NAMALWA (cell line): ENCODE results near the gene TMSB4X.
"Not testable (repeated sequence)": the region's sequence is repeated elsewhere in the genome, so short reads cannot be mapped to it uniquely, and the experiment has no call there.

Experiments used
- DNase-seq: peaks from one replicate; pipeline ENCODE4 v3.0.0-alpha.2; 2015; ENCODE audit warnings: low spot score

Gene TMSB4X

DNA sequence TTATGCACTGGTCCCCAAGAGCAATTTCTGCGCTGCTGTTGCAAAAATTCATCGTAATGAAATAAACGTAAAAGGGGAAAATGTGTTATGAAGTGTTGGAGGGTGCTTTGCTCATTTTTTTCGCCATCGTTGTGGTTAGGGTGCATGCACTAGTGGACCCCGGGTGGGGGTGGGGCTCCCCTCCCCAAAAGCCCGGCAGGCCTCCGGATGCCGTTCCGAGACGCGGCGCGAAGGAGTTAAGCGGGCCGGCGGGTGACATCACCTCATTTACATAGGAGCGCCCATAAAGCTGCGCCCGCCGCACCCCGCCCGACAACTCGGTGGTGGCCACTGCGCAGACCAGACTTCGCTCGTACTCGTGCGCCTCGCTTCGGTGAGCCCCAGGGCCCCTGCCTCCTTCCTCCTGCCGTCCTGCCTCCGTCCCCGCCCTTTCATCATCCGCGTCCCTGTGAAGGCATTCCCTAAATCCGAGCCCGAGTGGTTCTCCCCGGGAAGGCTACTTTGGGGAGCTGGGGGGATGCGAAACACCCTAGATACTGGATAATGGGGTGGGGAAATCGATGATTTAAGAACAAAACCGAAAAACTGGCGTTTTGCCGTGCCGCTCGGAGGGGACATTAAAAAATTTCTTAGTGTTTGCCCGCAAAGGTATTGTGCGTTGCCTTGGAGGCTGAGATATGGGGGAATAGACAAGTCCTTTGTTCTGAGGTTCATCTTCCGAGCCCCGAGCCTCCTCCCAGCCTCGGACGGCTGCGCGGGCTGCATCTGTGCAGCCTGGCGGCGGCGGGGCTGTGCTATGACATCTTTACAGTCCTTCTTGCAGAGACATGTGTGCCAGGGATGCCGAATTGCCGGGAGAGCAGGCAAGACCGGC, at the start of gene TMSB4X:
Gene TMSB4X (plus strand): TSS at position 315 of the 874 bp plus-strand sequence.
- DNase-seq: peak; percentile 81

DNA sequence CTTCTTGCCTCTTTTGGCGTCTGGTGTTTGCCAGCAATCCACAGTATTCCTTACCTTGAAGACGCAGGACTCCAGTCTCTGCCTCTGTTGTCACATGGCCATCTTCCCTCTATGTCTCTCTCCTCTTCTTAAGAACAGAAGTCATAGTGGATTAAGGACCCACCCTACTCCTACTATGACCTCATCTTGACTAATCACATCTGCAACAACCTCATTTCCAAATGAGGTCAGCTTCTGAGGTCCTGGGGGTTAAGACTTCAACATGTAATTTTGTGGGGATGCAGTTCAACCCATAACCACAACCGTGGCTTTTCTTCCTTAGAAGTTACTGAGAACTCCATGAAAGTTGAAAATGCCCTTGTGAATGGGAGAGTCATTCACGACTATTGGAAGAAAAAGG, 45.2 kb upstream of the TMSB4X start:
- DNase-seq: no peak

DNA sequence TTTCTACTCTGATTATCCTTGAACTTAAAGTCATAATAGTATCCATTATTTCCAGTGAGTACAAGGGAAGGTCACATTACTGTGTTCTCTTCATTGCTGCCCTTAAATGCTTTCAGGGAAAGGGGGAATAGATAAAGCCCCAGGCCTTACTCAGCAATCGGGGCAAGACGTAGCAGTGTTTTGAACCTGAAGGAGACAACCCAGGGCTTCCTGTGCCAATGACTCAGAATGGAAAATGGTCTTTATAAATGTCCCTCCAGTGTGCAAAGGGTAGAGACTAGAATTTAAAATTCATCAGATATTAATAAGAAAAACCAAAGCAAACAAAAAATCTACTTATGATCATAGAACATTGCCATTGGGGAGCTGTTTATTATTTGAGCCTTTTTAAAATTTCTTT, 44.8 kb upstream of the TMSB4X start:
- DNase-seq: no peak

DNA sequence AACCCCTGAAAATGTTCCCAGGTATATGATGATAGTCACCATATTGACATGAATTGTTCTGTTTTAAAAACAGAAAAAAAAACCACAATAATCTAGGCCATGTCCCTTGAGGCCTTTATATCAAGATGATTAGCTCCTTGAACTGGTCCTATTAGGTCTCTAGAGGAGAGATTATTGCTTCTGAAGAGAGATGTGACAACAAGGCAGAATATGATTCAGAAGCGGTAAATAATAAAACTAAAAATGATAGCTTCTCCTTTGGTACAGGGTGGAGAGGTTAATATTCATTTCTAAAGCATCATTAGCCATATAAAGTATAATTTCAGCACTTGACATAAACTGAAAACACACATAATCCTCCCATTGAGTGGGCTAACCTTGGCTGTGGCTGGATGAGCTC, 42.7 kb upstream of the TMSB4X start:
- no peak for DNase-seq

DNA sequence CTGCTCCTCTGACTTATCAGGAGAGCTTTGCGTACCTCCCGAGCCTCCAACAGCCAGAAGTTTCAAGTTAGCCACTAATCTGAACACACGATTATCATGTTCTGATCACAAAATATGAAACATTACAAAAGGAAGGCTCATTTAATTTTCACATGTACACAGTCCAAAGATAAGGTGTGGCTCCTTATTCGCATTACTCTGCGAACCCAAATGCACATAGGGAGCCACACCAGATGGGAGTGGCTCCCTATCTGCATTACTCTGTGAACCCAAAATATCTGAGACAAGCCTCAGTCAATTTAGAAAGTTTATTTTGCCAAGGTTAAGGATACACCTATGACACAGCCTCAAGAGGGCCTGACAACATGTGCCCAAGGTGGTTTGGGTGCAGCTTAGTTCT, 40.1 kb upstream of the TMSB4X start:
- no peak for DNase-seq

DNA sequence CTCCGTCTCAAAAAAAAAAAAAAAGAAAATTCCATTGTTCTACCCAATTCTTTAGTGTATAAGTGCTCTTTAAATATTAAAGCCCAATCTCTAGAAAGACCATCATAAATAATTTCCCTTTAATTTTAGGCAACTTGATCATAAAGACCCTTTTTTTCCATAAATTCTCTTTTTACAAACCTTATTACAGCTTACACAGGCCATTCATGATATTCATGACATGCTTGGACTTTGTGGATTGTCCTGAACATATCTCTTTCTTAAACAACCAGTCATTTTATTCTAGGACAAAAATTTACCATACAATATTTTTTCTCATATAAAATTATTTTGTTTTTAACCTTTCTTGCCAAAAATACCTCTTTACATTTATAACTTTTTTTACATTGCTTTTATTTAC, 38.0 kb upstream of the TMSB4X start:
- DNase-seq: no peak

DNA sequence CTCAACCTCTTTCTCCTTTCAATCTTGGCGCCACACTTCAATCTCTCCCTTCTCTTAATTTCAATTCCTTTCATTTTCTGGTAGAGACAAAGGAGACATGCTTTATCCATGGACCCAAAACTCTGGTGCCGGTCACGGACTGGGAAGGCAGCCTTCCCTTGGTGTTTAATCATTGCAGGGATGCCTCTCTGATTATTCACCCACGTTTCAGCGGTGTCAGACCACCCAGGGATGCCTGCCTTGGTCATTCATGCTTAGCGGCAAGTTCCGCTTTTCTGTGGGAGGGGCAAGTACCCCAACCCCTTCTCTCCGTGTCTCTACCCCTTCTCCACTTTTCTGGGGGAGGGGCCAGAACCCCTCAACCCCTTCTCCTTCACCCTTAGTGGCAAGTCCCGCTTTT, 34.4 kb upstream of the TMSB4X start:
- DNase-seq: not testable (repeated sequence)

DNA sequence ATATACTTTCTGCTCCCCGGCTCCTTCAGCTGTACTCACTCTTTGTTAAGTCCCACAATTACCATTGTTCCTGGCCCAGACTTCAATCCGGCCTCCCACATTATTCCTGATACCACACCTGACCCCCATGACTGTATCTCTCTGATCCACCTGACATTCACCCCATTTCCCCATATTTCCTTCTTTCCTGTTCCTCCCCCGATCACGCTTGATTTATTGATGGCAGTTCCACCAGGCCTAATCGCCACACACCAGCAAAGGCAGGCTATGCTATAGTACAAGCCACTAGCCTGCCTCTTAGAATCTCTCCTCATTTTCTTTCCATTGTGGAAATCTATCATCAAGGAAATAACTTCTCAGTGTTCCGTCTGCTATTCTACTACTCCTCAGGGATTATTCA, 31.3 kb upstream of the TMSB4X start:
- not testable (repeated sequence) for DNase-seq

DNA sequence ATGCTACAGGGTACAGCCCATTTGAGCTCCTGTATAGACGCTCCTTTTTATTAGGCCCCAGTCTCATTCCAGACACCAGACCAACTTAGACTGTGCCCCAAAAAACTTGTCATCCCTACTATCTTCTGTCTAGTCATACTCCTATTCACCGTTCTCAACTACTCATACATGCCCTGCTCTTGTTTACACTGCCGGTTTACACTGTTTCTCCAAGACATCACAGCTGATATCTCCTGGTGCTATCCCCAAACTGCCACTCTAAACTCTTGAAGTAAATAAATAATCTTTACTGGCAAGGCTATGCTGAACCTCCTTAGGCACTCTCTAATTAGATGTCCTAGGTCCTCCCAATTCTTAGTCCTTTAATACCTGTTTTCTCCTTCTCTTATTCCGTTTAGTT, 30.5 kb upstream of the TMSB4X start:
- not testable (repeated sequence) for DNase-seq

DNA sequence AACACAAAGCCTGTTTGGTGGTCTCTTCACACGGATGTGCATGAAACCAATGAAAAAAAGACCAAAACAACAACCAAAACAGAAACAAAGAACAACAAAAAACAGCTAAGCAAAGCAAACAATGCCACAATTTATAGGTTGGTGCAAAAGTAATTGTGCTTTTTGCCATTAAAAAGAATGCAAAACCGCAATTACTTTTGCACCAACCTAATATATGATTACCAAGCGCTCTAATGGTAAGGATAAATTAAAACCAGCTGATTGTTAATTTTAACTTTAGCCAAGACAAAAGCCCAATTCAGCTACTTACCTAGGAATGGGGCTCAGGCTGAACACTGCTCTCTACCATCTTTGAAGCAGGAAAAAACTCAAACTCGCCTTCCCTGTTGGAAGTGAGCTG, 29.4 kb upstream of the TMSB4X start:
- DNase-seq: no peak

DNA sequence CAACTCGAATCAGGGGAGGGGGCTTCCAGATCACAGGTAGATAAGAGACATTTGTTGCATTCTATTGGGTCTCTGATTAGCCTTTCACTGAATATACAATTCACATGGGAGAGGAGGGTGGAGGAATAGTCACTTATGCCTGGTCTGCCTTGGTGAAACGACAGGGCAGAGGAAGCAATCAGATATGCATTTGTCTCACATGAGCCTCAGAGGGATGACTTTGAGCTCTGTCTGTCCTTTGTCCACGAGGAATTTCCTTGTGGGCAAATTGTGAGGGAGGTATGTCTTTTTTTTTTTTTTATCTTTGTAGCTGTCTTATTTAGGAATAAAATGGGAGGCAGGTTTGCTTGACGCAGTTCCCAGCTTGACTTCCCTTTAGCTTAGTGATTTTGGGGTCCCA, 28.5 kb upstream of the TMSB4X start:
- no peak for DNase-seq

DNA sequence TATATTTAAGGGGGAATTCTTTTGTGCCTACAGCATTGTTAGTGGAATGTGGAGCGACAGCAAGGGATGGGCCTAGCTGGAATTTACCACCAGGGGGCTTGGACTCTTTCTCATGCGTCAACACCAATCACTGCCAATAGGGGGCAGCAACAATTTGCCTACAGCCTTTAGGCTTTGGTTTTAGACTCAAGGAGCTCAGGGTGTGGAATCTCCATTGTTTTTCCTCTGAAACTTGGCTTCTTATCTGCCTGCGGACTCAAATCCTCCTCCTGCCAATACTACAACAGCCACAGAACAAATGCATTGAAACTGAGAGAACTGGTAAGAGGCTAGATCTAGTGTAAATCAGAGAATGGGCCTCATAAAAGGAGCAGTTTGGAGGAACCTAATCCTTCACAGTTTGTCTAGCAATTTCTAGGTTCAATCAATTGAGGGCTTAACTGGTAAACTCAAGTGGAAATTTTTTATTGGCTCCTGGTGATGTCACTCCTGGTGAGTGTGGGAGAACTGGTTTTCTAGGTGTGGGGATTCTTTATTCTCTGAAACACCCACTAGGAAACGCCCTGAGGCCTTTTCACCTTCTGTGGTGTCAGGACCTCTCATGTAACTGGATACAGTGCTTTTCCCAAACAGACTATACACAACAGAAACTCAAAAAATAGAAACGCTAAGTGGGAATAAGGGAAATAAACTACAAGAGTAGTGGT, 27.9 kb upstream of the TMSB4X start:
- DNase-seq: peak; percentile 80

DNA sequence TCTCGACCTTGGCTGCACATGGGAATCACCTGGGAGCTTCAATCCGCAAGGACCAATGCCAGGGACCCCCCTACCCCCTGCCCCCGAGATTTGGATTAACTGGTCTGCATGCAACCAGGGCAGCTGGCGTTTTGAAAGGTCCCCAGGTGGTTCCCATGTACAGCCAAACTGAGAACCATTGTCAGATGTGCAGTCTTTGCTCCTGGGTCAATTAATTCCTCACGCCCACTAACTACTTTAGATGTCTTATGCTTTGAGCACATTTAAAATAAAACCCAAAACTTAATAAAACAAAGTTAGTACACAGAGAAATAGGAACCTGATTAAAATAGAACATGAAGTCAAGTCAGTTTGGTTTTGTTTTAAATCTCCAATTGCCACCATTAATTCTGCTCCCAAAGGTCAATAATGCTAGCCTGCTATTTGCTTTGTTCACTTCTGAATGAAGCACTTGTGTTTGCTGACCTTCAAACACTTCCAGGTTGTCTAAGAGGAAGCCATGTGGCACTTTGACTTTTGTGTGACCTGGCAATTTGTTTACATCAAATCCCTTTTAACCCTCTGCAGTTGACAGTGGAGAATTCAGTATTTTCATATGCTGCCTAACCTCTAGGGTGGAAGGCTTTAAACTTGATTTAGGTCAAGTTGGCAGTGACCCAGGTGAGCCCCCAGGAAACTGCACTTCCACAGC, 27.2 kb upstream of the TMSB4X start:
- DNase-seq: no peak

DNA sequence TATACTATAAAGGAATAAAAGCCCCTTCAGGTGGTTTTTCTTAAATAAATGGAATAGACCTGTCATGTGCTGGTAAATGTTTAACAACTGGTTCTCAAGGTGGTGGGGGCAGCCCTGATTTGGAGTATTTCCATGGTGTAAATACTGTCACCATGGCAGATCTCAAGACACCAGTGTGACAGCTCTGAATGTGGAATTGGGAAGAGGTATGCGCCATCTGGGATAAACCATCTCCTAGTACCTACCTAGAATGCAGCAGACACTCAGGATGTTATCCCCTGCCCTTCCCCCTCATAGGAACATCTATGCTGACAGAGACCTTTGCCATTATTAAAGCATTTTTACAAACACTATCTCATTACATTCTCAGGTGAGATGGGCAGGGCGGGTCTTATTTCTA, 26.4 kb upstream of the TMSB4X start:
- DNase-seq: no peak

DNA sequence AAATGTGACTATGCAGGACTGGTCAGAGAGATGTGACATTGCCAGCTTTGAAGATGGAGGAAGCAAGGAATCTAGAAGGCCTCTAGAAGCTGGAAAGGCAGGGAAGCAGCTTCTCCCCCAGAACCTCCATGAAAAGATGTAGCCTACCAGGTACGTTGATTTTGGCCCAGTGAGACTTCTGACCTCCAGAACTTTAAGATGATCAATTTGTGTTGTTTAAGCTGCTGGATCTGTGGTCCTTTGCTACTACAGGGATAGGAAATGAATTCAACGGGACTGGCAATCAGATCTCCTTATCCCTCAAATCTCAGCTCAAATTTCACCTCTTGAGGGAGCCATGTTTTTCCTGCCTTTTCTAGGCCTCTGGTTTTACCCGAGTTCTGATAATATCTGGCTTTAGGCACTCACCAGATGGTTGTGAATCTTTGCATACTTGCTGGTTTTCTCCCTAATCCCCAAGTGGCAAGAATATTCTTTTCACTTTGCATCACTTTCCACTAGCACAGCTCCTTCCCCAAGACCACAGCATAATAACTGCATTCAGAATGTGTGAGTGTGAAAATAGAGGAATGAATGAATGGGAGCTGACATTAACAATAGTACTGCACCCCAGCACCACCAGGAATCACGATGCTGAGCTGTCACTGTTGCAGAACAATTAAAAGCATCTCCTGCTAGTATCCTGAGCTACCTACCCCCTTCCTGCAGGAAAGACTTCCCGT, 25.5 kb upstream of the TMSB4X start:
- DNase-seq: peak; percentile 43

DNA sequence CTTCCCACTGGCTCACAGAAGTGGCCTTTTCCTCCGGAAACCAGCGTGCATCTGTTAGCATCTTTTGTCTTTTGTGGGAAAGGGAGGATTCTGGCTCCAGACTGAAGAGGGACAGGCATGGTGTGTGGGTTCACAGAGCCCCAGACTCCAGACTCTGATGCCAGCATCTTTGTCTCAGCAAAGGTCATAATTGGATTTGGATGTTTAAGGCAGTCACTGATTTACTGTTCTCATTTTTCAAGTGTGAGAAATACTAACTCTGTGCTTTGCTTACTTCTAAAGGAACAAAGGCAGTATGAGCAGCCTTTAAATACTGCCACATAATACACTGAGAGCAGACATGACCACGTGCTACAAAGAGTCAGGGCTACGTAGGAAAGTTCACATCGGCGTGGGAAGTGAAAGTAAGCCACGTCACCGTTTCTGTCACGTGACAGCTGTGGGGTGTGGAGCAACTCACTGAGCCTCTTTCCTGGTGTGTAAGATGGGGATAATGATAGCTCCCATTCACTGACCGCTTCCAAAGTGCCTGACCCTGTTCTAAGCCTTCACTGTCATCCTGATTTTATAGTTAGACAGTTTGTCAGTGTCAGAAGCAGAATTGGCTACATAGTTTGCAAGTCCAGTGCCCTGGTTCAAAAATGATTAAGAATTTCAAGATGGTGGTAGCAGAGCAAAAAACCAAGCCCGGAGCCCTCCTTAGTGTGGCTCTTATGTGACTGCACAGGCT, 24.8 kb upstream of the TMSB4X start:
- peak; percentile 92 for DNase-seq

DNA sequence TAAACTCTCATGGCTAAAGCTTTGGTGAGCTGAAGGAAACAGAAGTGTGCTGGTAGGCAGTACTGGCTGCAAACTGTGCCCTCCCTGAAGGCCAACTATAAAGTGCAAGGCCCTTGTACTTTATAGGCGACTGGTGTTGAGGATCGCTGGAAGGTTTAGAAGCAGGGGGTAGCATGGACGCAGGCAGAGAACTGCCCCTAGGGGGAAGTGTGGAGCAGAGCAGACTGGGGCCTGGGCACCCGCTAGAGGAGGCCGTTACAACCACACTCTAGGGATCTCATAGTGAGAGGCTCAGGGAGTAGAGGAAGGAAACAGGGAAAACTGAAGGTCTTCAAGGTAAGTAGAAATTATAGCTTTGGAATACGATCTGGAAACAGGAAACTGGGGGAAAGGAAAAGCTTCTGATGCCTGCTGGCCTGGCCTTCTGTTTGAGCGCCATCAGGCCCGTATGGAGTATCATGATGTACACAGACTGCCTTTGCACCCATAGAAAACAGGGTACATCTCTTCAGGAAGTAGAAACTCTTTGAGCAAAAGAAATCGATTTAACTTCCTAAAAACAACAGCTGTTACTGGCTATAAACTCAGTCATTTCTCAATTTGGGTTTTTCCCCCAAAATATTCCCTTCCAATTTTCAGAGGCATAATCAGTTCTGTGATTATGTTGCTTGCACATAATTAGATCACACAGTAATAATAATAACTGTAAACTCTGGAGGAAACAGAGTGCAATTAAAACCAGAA, 23.9 kb upstream of the TMSB4X start:
- peak; percentile 89 for DNase-seq

DNA sequence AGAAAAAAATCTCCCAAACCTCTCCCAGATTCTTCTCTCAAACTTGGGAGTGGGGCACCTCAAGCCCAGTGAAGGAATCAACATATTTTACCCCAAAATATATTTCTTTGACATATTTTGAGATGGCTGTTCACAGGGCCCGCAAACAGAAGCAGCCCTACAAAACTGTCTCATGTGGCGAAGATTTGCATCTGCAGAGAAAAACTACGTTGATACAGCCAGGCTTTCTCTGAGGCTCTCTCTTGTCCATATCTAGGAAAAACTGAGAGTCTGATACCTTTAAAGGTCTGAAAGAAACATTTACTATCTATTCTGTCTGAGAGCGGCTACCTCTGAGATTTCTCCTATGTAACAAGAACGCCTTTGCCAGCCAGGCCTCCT, 23.3 kb upstream of the TMSB4X start:
- DNase-seq: peak; percentile 63

DNA sequence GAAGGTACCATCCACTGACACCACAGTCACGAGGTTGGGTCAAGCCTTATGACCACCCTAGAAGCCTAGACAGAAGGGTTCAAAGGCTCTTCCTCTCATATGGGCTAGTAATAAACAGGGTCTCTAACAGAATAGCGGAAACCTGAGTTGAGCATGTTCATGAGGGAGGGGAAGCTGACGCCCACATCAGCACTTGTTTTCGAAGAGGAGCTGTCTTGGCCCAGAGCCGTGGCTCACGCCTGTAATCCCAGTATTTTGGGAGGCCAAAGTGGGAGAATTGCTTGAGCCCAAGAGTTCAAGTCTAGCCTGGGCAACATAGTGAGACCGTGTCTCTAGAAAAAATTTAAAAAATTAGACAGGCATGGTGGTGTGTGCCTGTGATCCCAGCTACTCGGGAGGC, 21.5 kb upstream of the TMSB4X start:
- DNase-seq: no peak

DNA sequence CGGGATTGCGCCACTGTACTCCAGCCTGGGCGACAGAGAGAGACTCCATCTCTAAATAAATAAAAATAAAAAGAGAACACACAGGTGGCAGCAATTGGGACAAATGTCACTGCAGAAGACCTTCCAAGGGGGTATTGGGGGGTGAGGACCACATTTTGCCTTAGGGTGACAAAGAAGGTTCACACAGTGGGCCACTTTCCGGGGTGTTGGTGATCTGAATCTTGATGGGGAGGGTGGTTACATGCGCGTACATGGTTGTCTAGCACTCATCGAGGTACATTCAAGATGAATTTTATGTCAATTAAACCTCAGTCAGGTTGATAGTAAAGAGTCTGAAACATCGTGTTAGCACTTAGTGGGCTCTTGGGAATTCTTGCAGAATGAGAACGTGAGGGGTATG, 20.5 kb upstream of the TMSB4X start:
- no peak for DNase-seq

DNA sequence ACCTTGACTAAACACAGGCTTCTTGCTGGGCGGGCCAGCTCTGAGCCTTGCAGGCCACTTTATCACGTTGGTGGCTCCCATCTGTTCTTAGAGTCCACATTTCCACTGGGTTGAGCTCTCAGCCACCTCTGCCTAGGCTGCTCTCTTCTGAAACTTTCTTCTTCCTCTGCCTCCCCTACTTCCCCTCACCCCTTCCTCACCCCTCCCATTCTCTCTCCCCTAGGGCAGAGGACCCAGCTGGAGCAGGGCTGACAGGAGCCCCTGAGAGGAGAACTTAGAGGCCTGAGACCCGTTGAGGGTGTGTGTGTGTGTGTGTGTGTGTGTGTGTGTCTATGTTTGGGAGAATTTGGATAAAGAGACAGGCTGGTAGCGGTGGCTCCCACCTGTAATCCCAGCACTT, 19.9 kb upstream of the TMSB4X start:
- peak; percentile 40 for DNase-seq
